Endothelial cell of umbilical vein (primary cell): ENCODE data around the gene SLC10A1. TPM values are rescaled to one million over a fixed set of nuclear protein-coding genes. Genes with fewer than 3 reads are reported as not detected.
"Not testable (repeated sequence)": the region's sequence is repeated elsewhere in the genome, so short reads cannot be mapped to it uniquely, and the experiment has no call there.

Experiments
- BruUV-seq: library from RNA; stranded (reverse); fragments of 400-500 nt; replicated peaks from 2 replicates; lab custom pipeline; 2021; lab: Mats Ljungman, UMichigan
- CTCF ChIA-PET: fragments of 300-600, 350-600 bp; sonication (Branson Sonifier 250); formaldehyde crosslinking; loops from one replicate; lab custom pipeline; 2021; ENCODE audit warnings: antibody characterized with exemption, inconsistent platforms; lab: Charles Lee
- POLR2A ChIA-PET: fragments of 300-600, 350-600 bp; sonication (Branson Sonifier 250); formaldehyde crosslinking; loops from one replicate; lab custom pipeline; 2021; ENCODE audit warnings: antibody characterized with exemption, inconsistent platforms; lab: Charles Lee
- DNase-seq: peaks from one replicate; pipeline ENCODE4 v3.0.0-alpha.2; 2011; ENCODE audit warnings: low read depth, low spot score
- FAIRE-seq: peaks from 2 replicates; lab custom pipeline; 2011; peaks lifted over from hg19 to GRCh38; lab: Jason Lieb, UNC
- H2AFZ ChIP-seq: 2 replicates; pipeline ENCODE4 v1.6.0; 2012; ENCODE audit warnings: low read depth, low read length, control low read depth, inconsistent platforms
- H3K27ac ChIP-seq: 2 replicates; pipeline ENCODE4 v1.5.1; 2011; ENCODE audit warnings: low read depth, mild to moderate bottlenecking, control low read depth, low read length, moderate library complexity; ENCODE audit not compliant: insufficient read depth
- H3K27me3 ChIP-seq, 2 experiments: 2 replicates each; pipeline versions ENCODE4 v1.6.0 to v1.6.1; 2011; ENCODE audit warnings: low read length in 2 of 2, mixed read lengths in 1 of 2; ENCODE audit not compliant: control insufficient read depth in 2 of 2, insufficient read depth in 2 of 2
- H3K36me3 ChIP-seq, 2 experiments: 2 replicates in 1 of 2; 3 replicates in 1 of 2; pipeline ENCODE4 v1.5.1; 2011; ENCODE audit warnings: low read length in 2 of 2, mild to moderate bottlenecking in 1 of 2, moderate library complexity in 1 of 2; ENCODE audit not compliant: control insufficient read depth in 2 of 2, insufficient read depth in 2 of 2; ENCODE audit errors: extremely low read depth in 1 of 2
- H3K4me1 ChIP-seq: 3 replicates; pipeline ENCODE4 v1.5.1; 2011; ENCODE audit warnings: mild to moderate bottlenecking, low read length; ENCODE audit not compliant: control insufficient read depth, insufficient read depth; ENCODE audit errors: extremely low read depth
- H3K4me2 ChIP-seq: 2 replicates; pipeline ENCODE4 v1.6.1; 2011; ENCODE audit warnings: low read length, control low read depth, mixed read lengths; ENCODE audit not compliant: insufficient read depth
- H3K4me3 ChIP-seq, 3 experiments: fragments of 200-600 bp in 1 of 3; sonication (generic), shearing (Covaris generic) in 1 of 3; replicated peaks in 1 of 3; 2 replicates each; pipeline ENCODE4 v1.5.1; 2011 to 2016; ENCODE audit warnings: control low read depth in 3 of 3, low read length in 3 of 3, mild to moderate bottlenecking in 2 of 3, inconsistent platforms in 1 of 3, low read depth in 1 of 3, moderate library complexity in 1 of 3; ENCODE audit not compliant: insufficient read depth in 1 of 3
- H3K79me2 ChIP-seq: 2 replicates; pipeline ENCODE4 v1.6.0; 2012; ENCODE audit warnings: low read length, inconsistent platforms; ENCODE audit not compliant: control insufficient read depth, insufficient read depth
- H3K9ac ChIP-seq: replicated peaks from 2 replicates; pipeline ENCODE3; 2011; ENCODE audit warnings: low read length, control low read depth; ENCODE audit not compliant: insufficient read depth; ENCODE audit errors: extremely low read depth
- H3K9me1 ChIP-seq: replicated peaks from 3 replicates; pipeline ENCODE4 v1.6.0; 2011; ENCODE audit warnings: mild to moderate bottlenecking, low read length; ENCODE audit not compliant: control insufficient read depth, insufficient read depth; ENCODE audit errors: extremely low read depth
- H3K9me3 ChIP-seq: replicated peaks from 2 replicates; pipeline ENCODE4 v1.5.1; 2012; ENCODE audit warnings: low read length, inconsistent platforms; ENCODE audit not compliant: control insufficient read depth, insufficient read depth
- H4K20me1 ChIP-seq: replicated peaks from 2 replicates; pipeline ENCODE3; 2011; ENCODE audit warnings: mild to moderate bottlenecking, low read length; ENCODE audit not compliant: control insufficient read depth, insufficient read depth; ENCODE audit errors: extremely low read depth
- EZH2 ChIP-seq: IDR thresholded peaks from 2 replicates; pipeline ENCODE4 v1.6.1; 2012; ENCODE audit warnings: borderline replicate concordance, low read depth, mild to moderate bottlenecking, moderate library complexity, low read length, inconsistent platforms; ENCODE audit not compliant: severe bottlenecking
- FOS ChIP-seq: IDR thresholded peaks from 2 replicates; pipeline ENCODE4 v1.6.1; 2011; ENCODE audit warnings: mild to moderate bottlenecking, low read length, moderate library complexity, borderline replicate concordance; ENCODE audit not compliant: insufficient read depth
- GATA2 ChIP-seq: IDR thresholded peaks from 2 replicates; pipeline ENCODE4 v1.7.0; 2011; ENCODE audit warnings: low read depth, mild to moderate bottlenecking, moderate library complexity, mixed read lengths, low read length; ENCODE audit not compliant: insufficient read length, insufficient read depth
- MYC ChIP-seq: IDR thresholded peaks from one replicate; pipeline ENCODE4 v1.6.1; 2011; ENCODE audit warnings: mild to moderate bottlenecking, low read depth, low read length
- POLR2A ChIP-seq: IDR thresholded peaks from 2 replicates; pipeline ENCODE4 v1.6.1; 2012; ENCODE audit warnings: low read depth, mild to moderate bottlenecking, control low read depth, low read length
- POLR2AphosphoS5 ChIP-seq: IDR thresholded peaks from 2 replicates; pipeline ENCODE4 v1.6.1; 2012; ENCODE audit warnings: low read depth, mild to moderate bottlenecking, control low read depth, low read length, moderate library complexity; ENCODE audit not compliant: insufficient read depth
- dilution Hi-C: fragments of 300-500 bp; cut with MboI; formaldehyde crosslinking; loops from one replicate; pipeline ENCODE4 v1.15.0; 2019; ENCODE audit warnings: low sequenced_read_pairs; ENCODE audit not compliant: extremely low pct_ligation_motif_present
- intact Hi-C: fragments of 100-400 bp; cut with micrococcal nuclease; formaldehyde crosslinking; loops from one replicate; pipeline ENCODE4 v1.10.0; 2022
- polyA plus RNA-seq, 4 experiments: library from polyadenylated mRNA; depleted of rRNA in 3 of 4; stranded (reverse) in 3 of 4; unstranded in 1 of 4; fragments of >200 nt; gene quantifications; 2 replicates each; pipeline versions ENCODE4 v1.2.1 to v1.2.3, GENCODE V29; 2011 to 2012; ENCODE audit warnings: missing spikeins in 1 of 4
- total RNA-seq: library from RNA; stranded (reverse); gene quantifications from 2 replicates; pipeline ENCODE4 v1.2.3, GENCODE V29; 2021
- TF ChIP-seq, protein P1 (sequence below): IDR thresholded peaks from 2 replicates; pipeline ENCODE4 v1.6.1; 2011; ENCODE audit not compliant: insufficient read depth, insufficient read length
- TF ChIP-seq, protein P2 (sequence below), 2 donors: IDR thresholded peaks; 1 replicate in 1 of 2; 2 replicates in 1 of 2; pipeline ENCODE4 v1.5.1; 2011; ENCODE audit warnings: low read length in 2 of 2, mild to moderate bottlenecking in 2 of 2, moderate library complexity in 2 of 2, control low read depth in 1 of 2, inconsistent platforms in 1 of 2, low read depth in 1 of 2; ENCODE audit not compliant: insufficient read depth in 1 of 2; ENCODE audit errors: extremely low read depth in 1 of 2

Gene SLC10A1
- total and polyA plus RNA-seq, 2 donors (not counting 3 experiments of a cell fraction or from before 2014, with no cell fraction given): not detected

DNA sequence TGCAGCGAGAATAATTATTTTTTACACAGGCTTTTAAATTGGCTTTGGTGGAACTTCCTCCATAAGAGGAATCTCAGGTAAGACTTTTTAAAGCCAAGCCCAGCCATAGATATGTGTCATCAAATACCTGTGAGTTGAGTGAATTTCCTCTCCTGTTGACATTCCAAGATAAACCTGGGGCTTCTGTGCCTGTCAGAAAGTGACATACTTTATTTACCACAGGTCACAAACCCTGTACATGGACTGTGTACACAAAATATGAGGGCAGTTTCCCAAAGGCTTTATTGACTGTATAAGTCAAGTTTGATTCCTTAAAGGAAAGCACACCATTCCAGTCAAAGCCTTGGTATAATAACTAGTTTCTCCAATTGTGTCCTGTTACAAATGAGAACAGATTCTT is 56.0 kb downstream of the SLC10A1 start:
- H4K20me1 ChIP-seq: no peaks in the 10 kb centered on the region
- no peaks in the 10 kb centered on the region for H3K36me3 ChIP-seq
- dilution Hi-C loops (no loop called here), intact Hi-C loops (no loop called here)
- FAIRE-seq (no peak), DNase-seq (no peak)
- H3K27me3 ChIP-seq: peaks cover 0 to 2% of the 10 kb centered on the region in 2 experiments
- H3K27ac ChIP-seq: no peak overlapping the region
- POLR2A ChIA-PET: no interaction called here
- TF ChIP-seq EZH2: no peak
- TF ChIP-seq, protein P1, sequence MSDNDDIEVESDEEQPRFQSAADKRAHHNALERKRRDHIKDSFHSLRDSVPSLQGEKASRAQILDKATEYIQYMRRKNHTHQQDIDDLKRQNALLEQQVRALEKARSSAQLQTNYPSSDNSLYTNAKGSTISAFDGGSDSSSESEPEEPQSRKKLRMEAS: no peak
- TF ChIP-seq, protein P2, sequence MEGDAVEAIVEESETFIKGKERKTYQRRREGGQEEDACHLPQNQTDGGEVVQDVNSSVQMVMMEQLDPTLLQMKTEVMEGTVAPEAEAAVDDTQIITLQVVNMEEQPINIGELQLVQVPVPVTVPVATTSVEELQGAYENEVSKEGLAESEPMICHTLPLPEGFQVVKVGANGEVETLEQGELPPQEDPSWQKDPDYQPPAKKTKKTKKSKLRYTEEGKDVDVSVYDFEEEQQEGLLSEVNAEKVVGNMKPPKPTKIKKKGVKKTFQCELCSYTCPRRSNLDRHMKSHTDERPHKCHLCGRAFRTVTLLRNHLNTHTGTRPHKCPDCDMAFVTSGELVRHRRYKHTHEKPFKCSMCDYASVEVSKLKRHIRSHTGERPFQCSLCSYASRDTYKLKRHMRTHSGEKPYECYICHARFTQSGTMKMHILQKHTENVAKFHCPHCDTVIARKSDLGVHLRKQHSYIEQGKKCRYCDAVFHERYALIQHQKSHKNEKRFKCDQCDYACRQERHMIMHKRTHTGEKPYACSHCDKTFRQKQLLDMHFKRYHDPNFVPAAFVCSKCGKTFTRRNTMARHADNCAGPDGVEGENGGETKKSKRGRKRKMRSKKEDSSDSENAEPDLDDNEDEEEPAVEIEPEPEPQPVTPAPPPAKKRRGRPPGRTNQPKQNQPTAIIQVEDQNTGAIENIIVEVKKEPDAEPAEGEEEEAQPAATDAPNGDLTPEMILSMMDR (IDR thresholded peaks at IDR 0.05; ENCODE audit: extremely low read depth in 1 of 2, insufficient read depth in 1 of 2, low read depth in 1 of 2, low read length in 2 of 2): no peak
- TF ChIP-seq MYC: no peak
- TF ChIP-seq POLR2A: no peak
- no peak for TF ChIP-seq FOS
- TF ChIP-seq GATA2: no peak
- no peak for TF ChIP-seq POLR2AphosphoS5
- H2AFZ ChIP-seq: no peak overlapping the region
- no peak overlapping the region for H3K9ac ChIP-seq
- H3K4me3 ChIP-seq: no peak overlapping the region
- no peaks in the 10 kb centered on the region for H3K79me2 ChIP-seq
- BruUV-seq: no TSS peak
- no peaks in the 10 kb centered on the region for H3K4me1 ChIP-seq
- no peak overlapping the region for H3K4me2 ChIP-seq
- CTCF ChIA-PET: interaction anchor here (0.9 to 1.4 kb wide), 2 partner anchors 10 to 166 kb away, joined by 3 to 4 read pairs; partner anchors contain the start of gene CCDC177
- no peaks in the 10 kb centered on the region for H3K9me3 ChIP-seq
- H3K9me1 ChIP-seq: no peaks in the 10 kb centered on the region

DNA sequence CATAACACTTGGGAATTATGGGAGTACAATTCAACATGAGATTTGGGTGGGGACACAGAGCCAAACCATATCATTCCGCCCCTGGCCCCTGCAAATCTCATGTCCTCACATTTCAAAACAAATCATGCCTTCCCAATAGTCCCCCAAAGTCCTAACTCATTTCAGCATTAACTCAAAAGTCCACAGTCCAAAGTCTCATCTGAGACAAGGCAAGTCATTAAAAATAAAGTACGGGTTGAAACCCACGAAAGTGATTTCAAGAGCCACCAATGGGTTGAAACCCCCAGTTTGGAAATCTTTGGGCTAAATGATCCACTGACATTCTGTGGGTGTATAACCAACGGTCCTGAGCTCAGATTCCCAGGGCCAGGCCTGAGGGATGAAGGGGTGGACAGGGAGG is 60.6 kb downstream of the SLC10A1 start:
- intact Hi-C loops: not testable (repeated sequence)

More for the DNA sequence above, 60.6 kb downstream of the SLC10A1 start:
- BruUV-seq, H3K36me3 ChIP-seq, H3K27ac ChIP-seq, H4K20me1 ChIP-seq, DNase-seq, H3K9ac ChIP-seq, H3K4me1 ChIP-seq, H2AFZ ChIP-seq, H3K4me3 ChIP-seq, H3K27me3 ChIP-seq, H3K9me3 ChIP-seq, POLR2A ChIA-PET, FAIRE-seq, H3K79me2 ChIP-seq, dilution Hi-C loops, H3K9me1 ChIP-seq, H3K4me2 ChIP-seq: not testable (repeated sequence)
- CTCF ChIA-PET: interaction anchor here (0.6 to 1.0 kb wide), 4 partner anchors 20 to 233 kb away, joined by 3 read pairs; no protein-coding TSS in a partner anchor
